Esophagus muscularis mucosa (tissue), 4 donors: ENCODE results near the gene SLC35A2.

ENCODE experiments used
- CTCF ChIP-seq, 3 experiments: fragments of 200-600 bp in 2 of 3; fragments of 450-650 bp in 1 of 3; sonication (generic) in 2 of 3; IDR thresholded peaks; one replicate each; pipeline ENCODE4 v1.5.1; 2017 to 2019; ENCODE audit warnings: antibody characterized with exemption in 3 of 3, mild to moderate bottlenecking in 2 of 3, moderate library complexity in 1 of 3
- EP300 ChIP-seq: sonication (generic); formaldehyde crosslinking; IDR thresholded peaks from one replicate; pipeline ENCODE4 v1.6.1; 2017; ENCODE audit warnings: antibody characterized with exemption
- POLR2A ChIP-seq: fragments of 450-650 bp; IDR thresholded peaks from one replicate; pipeline ENCODE4 v1.6.1; 2017; ENCODE audit warnings: antibody characterized with exemption, moderate library complexity, mild to moderate bottlenecking, low read depth
- POLR2AphosphoS5 ChIP-seq, 2 donors: sonication (generic); formaldehyde crosslinking; IDR thresholded peaks; one replicate each; pipeline ENCODE4 v1.6.1; 2017; ENCODE audit warnings: antibody characterized with exemption in 2 of 2

GRCh38 chrX:48939524-48940228, 28.2 kb upstream of the SLC35A2 start:
- TF ChIP-seq CTCF (IDR thresholded peaks at IDR 0.05) (no peak), EP300 (no peak), POLR2A (no peak), POLR2AphosphoS5 (IDR thresholded peaks at IDR 0.05) (no peak)
